Suprapubic skin (tissue), 3 donors: ENCODE data around the gene ROR2.

Experiments used
- POLR2A ChIP-seq, 2 donors: fragments of 450-650 bp; IDR thresholded peaks; one replicate each; pipeline ENCODE4 v1.6.1; 2017; ENCODE audit warnings: antibody characterized with exemption in 2 of 2, mild to moderate bottlenecking in 2 of 2, moderate library complexity in 2 of 2
- TF ChIP-seq, protein P1 (sequence below), 2 donors: fragments of 200-600 bp in 1 of 2; fragments of 450-650 bp in 1 of 2; sonication (generic) in 1 of 2; IDR thresholded peaks; one replicate each; pipeline ENCODE4 v1.5.1; 2016 to 2019; ENCODE audit warnings: antibody characterized with exemption in 2 of 2, mild to moderate bottlenecking in 1 of 2, moderate library complexity in 1 of 2

DNA sequence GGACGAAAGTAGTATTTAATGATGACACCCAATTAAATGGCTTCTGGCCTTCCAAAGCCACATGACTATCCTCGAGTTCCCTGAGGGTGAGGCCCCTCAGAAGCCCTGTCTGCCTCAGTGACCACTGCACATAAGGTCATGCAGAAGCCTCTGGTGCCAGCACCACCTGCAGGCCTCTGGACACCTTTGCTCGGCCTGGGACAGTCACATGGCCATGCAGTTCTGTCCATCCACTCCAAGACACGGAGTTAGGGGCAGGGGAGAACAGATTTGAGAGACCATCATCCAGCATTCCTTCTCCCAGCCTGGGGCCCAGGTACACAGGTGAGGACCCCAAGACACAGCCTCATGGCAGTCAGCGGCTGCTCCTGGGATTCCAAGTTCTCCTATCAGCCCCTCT is 145.0 kb downstream of the ROR2 start:
- TF ChIP-seq, protein P1, sequence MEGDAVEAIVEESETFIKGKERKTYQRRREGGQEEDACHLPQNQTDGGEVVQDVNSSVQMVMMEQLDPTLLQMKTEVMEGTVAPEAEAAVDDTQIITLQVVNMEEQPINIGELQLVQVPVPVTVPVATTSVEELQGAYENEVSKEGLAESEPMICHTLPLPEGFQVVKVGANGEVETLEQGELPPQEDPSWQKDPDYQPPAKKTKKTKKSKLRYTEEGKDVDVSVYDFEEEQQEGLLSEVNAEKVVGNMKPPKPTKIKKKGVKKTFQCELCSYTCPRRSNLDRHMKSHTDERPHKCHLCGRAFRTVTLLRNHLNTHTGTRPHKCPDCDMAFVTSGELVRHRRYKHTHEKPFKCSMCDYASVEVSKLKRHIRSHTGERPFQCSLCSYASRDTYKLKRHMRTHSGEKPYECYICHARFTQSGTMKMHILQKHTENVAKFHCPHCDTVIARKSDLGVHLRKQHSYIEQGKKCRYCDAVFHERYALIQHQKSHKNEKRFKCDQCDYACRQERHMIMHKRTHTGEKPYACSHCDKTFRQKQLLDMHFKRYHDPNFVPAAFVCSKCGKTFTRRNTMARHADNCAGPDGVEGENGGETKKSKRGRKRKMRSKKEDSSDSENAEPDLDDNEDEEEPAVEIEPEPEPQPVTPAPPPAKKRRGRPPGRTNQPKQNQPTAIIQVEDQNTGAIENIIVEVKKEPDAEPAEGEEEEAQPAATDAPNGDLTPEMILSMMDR (IDR thresholded peaks at IDR 0.05): no peak
- TF ChIP-seq POLR2A (IDR thresholded peaks at IDR 0.05): no peak
